HEK293 (cell line): ENCODE data around the gene CKS2.

ENCODE experiments used
- CTCF ChIA-PET: fragments of 350-600 bp; formaldehyde crosslinking; extraction: SDS; loops from one replicate; lab custom pipeline; 2021; ENCODE audit warnings: antibody characterized with exemption; lab: Yijun Ruan, JAX
- POLR2A ChIA-PET: fragments of 300-600 bp; formaldehyde crosslinking; extraction: SDS; loops from one replicate; lab custom pipeline; 2020; ENCODE audit warnings: antibody characterized with exemption, inconsistent platforms; lab: Yijun Ruan, JAX
- H3K27ac ChIP-seq: fragments of 200-500 bp; sonication (Bioruptor generic); 2 replicates; pipeline ENCODE4 v1.5.1; 2014; ENCODE audit warnings: low read depth, low read length, control low read depth, inconsistent platforms; ENCODE audit errors: extremely low read depth
- H3K36me3 ChIP-seq, 2 experiments: fragments of 200-500 bp in 1 of 2; sonication (Bioruptor generic) in 1 of 2; 1 replicate in 1 of 2; 2 replicates in 1 of 2; pipeline ENCODE4 v1.5.1; 2014 to 2017; ENCODE audit warnings: inconsistent platforms in 2 of 2, low read length in 2 of 2; ENCODE audit not compliant: control insufficient read depth in 2 of 2, insufficient read depth in 1 of 2
- H3K4me1 ChIP-seq: fragments of 200-500 bp; sonication (Bioruptor generic); 2 replicates; pipeline ENCODE4 v1.5.1; 2014; ENCODE audit warnings: mild to moderate bottlenecking, low read length, inconsistent platforms; ENCODE audit not compliant: control insufficient read depth, insufficient read depth
- H3K4me3 ChIP-seq: 2 replicates; pipeline ENCODE4 v1.5.1; 2011; ENCODE audit warnings: low read depth, mild to moderate bottlenecking, control low read depth, low read length, moderate library complexity
- H3K9me3 ChIP-seq: fragments of 200-500 bp; sonication (Bioruptor generic); 2 replicates; pipeline ENCODE4 v1.5.1; 2014; ENCODE audit warnings: low read depth, low read length, inconsistent platforms; ENCODE audit not compliant: control insufficient read depth, insufficient read depth
- BCL11B ChIP-seq: fragments of 450-650 bp; formaldehyde crosslinking; IDR thresholded peaks from 2 replicates; pipeline ENCODE4 v1.5.1; 2016; ENCODE audit warnings: low read depth, missing biosample characterization, missing genetic modification characterization
- GLI4 ChIP-seq: fragments of 450-650 bp; formaldehyde crosslinking; IDR thresholded peaks from 2 replicates; pipeline ENCODE4 v1.5.1; 2016; ENCODE audit warnings: missing biosample characterization, missing genetic modification characterization
- KLF1 ChIP-seq: fragments of 450-650 bp; formaldehyde crosslinking; IDR thresholded peaks from 2 replicates; pipeline ENCODE4 v1.5.1; 2016; ENCODE audit warnings: missing biosample characterization, missing genetic modification characterization
- KLF7 ChIP-seq: fragments of 450-650 bp; formaldehyde crosslinking; IDR thresholded peaks from 2 replicates; pipeline ENCODE4 v1.5.1; 2016; ENCODE audit warnings: missing biosample characterization, missing genetic modification characterization, borderline replicate concordance
- SCRT1 ChIP-seq: fragments of 450-650 bp; formaldehyde crosslinking; IDR thresholded peaks from 2 replicates; pipeline ENCODE4 v1.5.1; 2016; ENCODE audit warnings: missing biosample characterization, missing genetic modification characterization, borderline replicate concordance
- ZBTB1 ChIP-seq: fragments of 450-650 bp; formaldehyde crosslinking; IDR thresholded peaks from 2 replicates; pipeline ENCODE4 v1.5.1; 2016; ENCODE audit warnings: missing biosample characterization, missing genetic modification characterization
- ZBTB8A ChIP-seq: fragments of 450-650 bp; formaldehyde crosslinking; IDR thresholded peaks from 2 replicates; pipeline ENCODE4 v1.5.1; 2016; ENCODE audit warnings: missing biosample characterization, missing genetic modification characterization
- ZNF155 ChIP-seq: fragments of 450-650 bp; formaldehyde crosslinking; IDR thresholded peaks from 2 replicates; pipeline ENCODE4 v1.5.1; 2016; ENCODE audit warnings: missing biosample characterization, missing genetic modification characterization
- ZNF16 ChIP-seq: fragments of 450-650 bp; formaldehyde crosslinking; IDR thresholded peaks from 2 replicates; pipeline ENCODE4 v1.5.1; 2016; ENCODE audit warnings: low read depth, missing biosample characterization, missing genetic modification characterization
- ZNF239 ChIP-seq: fragments of 450-650 bp; formaldehyde crosslinking; IDR thresholded peaks from 2 replicates; pipeline ENCODE4 v1.5.1; 2016; ENCODE audit warnings: missing biosample characterization, missing genetic modification characterization
- ZNF266 ChIP-seq: fragments of 450-650 bp; formaldehyde crosslinking; IDR thresholded peaks from 2 replicates; pipeline ENCODE4 v1.5.1; 2016; ENCODE audit warnings: missing biosample characterization, missing genetic modification characterization, low read depth
- ZNF324 ChIP-seq: fragments of 450-650 bp; formaldehyde crosslinking; IDR thresholded peaks from 2 replicates; pipeline ENCODE4 v1.5.1; 2016; ENCODE audit warnings: missing biosample characterization, missing genetic modification characterization
- ZNF37A ChIP-seq: fragments of 450-650 bp; IDR thresholded peaks from 2 replicates; pipeline ENCODE4 v1.5.1; 2018; ENCODE audit warnings: missing biosample characterization, missing genetic modification characterization
- ZNF404 ChIP-seq: fragments of 450-650 bp; formaldehyde crosslinking; IDR thresholded peaks from 2 replicates; pipeline ENCODE4 v1.5.1; 2017; ENCODE audit warnings: missing biosample characterization, missing genetic modification characterization
- ZNF600 ChIP-seq: fragments of 450-650 bp; formaldehyde crosslinking; IDR thresholded peaks from 2 replicates; pipeline ENCODE4 v1.5.1; 2016; ENCODE audit warnings: missing biosample characterization, missing genetic modification characterization
- ZNF660 ChIP-seq: fragments of 450-650 bp; IDR thresholded peaks from 2 replicates; pipeline ENCODE4 v1.5.1; 2018; ENCODE audit warnings: missing biosample characterization, mild to moderate bottlenecking, missing genetic modification characterization
- ZNF677 ChIP-seq: fragments of 450-650 bp; IDR thresholded peaks from 2 replicates; pipeline ENCODE4 v1.5.0; 2018; ENCODE audit warnings: missing biosample characterization, mild to moderate bottlenecking, missing genetic modification characterization, moderate library complexity
- ZNF792 ChIP-seq: fragments of 450-650 bp; formaldehyde crosslinking; IDR thresholded peaks from 2 replicates; pipeline ENCODE4 v1.5.1; 2016; ENCODE audit warnings: missing biosample characterization, missing genetic modification characterization
- TF ChIP-seq, protein P1 (sequence below): fragments of 450-650 bp; formaldehyde crosslinking; IDR thresholded peaks from 2 replicates; pipeline ENCODE4 v1.5.1; 2016; ENCODE audit warnings: missing biosample characterization, missing genetic modification characterization
- TF ChIP-seq, protein P2 (sequence below): fragments of 450-650 bp; formaldehyde crosslinking; IDR thresholded peaks from 2 replicates; pipeline ENCODE4 v1.5.1; 2016; ENCODE audit warnings: missing biosample characterization, missing genetic modification characterization
- TF ChIP-seq, protein P3 (sequence below): fragments of 450-650 bp; formaldehyde crosslinking; IDR thresholded peaks from 2 replicates; pipeline ENCODE4 v1.5.1; 2016; ENCODE audit warnings: missing biosample characterization, missing genetic modification characterization

The CKS2 gene

DNA sequence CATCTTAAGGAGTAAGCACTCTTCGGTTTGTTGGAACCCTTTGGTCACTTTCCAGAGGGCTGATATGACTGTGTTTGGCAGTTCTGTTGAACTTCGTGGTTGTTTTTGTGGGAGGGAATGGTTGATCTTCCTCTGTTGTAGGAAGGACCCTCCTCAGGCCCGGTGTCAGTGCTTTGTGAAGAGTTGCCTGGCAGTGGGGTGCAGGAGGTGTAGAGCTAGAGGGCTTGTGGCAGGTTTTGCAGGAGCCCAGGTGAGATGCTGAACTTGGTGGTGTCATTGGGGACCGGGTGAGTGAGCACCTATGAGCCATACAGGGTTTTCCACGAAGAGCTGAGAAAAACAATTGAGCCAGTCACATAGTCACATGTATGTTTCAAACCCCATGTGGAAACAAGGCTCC lies 34.5 kb downstream of the CKS2 start (continued):
- TF ChIP-seq, protein P1, sequence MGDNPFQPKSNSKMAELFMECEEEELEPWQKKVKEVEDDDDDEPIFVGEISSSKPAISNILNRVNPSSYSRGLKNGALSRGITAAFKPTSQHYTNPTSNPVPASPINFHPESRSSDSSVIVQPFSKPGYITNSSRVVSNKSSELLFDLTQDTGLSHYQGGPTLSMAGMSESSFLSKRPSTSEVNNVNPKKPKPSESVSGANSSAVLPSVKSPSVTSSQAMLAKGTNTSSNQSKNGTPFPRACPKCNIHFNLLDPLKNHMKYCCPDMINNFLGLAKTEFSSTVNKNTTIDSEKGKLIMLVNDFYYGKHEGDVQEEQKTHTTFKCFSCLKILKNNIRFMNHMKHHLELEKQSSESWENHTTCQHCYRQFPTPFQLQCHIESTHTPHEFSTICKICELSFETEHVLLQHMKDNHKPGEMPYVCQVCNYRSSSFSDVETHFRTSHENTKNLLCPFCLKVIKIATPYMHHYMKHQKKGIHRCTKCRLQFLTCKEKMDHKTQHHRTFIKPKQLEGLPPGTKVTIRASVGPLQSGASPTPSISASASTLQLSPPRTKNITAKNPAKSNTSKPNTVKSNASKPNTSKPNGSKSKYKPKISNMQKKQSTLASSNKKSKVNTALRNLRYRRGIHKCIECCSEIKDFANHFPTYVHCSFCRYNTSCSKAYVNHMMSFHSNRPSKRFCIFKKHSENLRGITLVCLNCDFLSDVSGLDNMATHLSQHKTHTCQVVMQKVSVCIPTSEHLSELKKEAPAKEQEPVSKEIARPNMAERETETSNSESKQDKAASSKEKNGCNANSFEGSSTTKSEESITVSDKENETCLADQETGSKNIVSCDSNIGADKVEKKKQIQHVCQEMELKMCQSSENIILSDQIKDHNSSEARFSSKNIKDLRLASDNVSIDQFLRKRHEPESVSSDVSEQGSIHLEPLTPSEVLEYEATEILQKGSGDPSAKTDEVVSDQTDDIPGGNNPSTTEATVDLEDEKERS (tag by site-specific recombination) = no peak

DNA sequence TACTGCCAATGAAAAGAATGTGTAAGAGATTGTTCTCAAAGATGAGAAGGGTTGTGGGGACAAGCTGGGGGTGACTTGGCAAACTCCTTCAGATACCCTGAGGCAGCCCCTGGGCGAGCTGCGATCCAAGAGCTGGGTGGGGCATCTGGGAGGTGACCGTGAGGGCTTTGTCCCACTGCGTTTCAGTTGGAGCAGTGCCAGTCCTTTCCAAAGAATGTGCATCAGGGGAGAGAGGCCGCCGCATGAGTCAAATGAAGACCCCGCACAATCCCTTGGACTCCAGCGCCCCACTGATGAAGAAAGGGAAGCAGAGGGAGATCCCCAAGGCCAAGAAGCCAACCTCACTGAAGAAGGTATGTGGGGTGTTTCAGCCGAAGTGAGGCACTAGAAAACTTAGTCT lies 35.7 kb downstream of the CKS2 start:
- Histone ChIP-seq H3K4me1 (no peaks in the 10 kb centered on the region), H3K4me3 (no peak overlapping the region), H3K9me3 (no peaks in the 10 kb centered on the region), H3K36me3 (peaks cover 8 to 96% of the 10 kb centered on the region in 2 experiments), H3K27ac (no peak overlapping the region)
- ChIA-PET POLR2A (no interaction called here), CTCF (interaction anchor here (0.7 to 1.0 kb wide), 4 partner anchors 42 to 955 kb away, joined by 3 read pairs; no protein-coding TSS in a partner anchor)
- TF ChIP-seq ZNF404 (tag by site-specific recombination) = no peak
- TF ChIP-seq, protein P2, sequence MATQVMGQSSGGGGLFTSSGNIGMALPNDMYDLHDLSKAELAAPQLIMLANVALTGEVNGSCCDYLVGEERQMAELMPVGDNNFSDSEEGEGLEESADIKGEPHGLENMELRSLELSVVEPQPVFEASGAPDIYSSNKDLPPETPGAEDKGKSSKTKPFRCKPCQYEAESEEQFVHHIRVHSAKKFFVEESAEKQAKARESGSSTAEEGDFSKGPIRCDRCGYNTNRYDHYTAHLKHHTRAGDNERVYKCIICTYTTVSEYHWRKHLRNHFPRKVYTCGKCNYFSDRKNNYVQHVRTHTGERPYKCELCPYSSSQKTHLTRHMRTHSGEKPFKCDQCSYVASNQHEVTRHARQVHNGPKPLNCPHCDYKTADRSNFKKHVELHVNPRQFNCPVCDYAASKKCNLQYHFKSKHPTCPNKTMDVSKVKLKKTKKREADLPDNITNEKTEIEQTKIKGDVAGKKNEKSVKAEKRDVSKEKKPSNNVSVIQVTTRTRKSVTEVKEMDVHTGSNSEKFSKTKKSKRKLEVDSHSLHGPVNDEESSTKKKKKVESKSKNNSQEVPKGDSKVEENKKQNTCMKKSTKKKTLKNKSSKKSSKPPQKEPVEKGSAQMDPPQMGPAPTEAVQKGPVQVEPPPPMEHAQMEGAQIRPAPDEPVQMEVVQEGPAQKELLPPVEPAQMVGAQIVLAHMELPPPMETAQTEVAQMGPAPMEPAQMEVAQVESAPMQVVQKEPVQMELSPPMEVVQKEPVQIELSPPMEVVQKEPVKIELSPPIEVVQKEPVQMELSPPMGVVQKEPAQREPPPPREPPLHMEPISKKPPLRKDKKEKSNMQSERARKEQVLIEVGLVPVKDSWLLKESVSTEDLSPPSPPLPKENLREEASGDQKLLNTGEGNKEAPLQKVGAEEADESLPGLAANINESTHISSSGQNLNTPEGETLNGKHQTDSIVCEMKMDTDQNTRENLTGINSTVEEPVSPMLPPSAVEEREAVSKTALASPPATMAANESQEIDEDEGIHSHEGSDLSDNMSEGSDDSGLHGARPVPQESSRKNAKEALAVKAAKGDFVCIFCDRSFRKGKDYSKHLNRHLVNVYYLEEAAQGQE (tag by site-specific recombination) = no peak
- TF ChIP-seq ZNF324 = no peak
- no peak for TF ChIP-seq ZNF600 (tag by site-specific recombination)
- no peak for TF ChIP-seq ZNF792
- TF ChIP-seq ZNF660 (tag by site-specific recombination) = no peak
- no peak for TF ChIP-seq KLF7 (tag by site-specific recombination)
- TF ChIP-seq ZNF155 (tag by site-specific recombination) = no peak
- TF ChIP-seq, protein P3, sequence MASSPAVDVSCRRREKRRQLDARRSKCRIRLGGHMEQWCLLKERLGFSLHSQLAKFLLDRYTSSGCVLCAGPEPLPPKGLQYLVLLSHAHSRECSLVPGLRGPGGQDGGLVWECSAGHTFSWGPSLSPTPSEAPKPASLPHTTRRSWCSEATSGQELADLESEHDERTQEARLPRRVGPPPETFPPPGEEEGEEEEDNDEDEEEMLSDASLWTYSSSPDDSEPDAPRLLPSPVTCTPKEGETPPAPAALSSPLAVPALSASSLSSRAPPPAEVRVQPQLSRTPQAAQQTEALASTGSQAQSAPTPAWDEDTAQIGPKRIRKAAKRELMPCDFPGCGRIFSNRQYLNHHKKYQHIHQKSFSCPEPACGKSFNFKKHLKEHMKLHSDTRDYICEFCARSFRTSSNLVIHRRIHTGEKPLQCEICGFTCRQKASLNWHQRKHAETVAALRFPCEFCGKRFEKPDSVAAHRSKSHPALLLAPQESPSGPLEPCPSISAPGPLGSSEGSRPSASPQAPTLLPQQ (tag by site-specific recombination) = no peak
- TF ChIP-seq ZNF239 (tag by site-specific recombination) = no peak
- TF ChIP-seq ZNF16 (tag by site-specific recombination) = no peak
- TF ChIP-seq ZNF677 (tag by site-specific recombination) = no peak
- no peak for TF ChIP-seq SCRT1 (tag by site-specific recombination)
- TF ChIP-seq, all 188 proteins: peak for 0

DNA sequence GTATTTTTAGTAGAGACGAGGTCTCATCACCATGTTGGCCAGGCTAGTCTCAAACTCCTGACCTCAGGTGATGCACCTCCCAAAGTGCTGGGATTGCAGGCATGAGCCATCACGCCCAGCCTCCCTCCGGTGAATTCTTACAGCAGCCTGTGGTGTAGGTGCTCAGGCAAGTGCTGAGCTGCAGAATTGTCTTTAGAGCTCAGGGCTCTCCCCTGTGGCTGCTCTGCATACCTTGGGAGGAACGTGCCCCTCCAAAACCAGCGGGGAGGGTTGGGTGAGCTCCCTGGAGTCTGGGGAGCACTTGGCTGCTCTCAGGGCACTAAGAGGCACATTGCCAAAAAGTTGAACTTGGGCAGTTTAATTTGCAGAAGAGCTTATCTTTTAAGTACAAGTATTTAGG lies 36.7 kb downstream of the CKS2 start:
- no peaks in the 10 kb centered on the region for H3K4me1 ChIP-seq
- H3K36me3 ChIP-seq = peaks cover 6 to 96% of the 10 kb centered on the region in 2 experiments; a peak in 2 of 3 replicates
- POLR2A ChIA-PET = no interaction called here
- H3K4me3 ChIP-seq = no peak overlapping the region
- CTCF ChIA-PET = interaction anchor here (0.7 to 2.1 kb wide), 2 partner anchors 201 to 463 kb away, joined by 3 to 7 read pairs; no protein-coding TSS in a partner anchor
- TF ChIP-seq BCL11B (tag by site-specific recombination) (no peak), ZNF37A (tag by site-specific recombination) (no peak), ZBTB8A (tag by site-specific recombination) (no peak), ZNF266 (tag by site-specific recombination) (no peak), GLI4 (no peak), KLF1 (tag by site-specific recombination) (no peak), ZBTB1 (tag by site-specific recombination) (no peak)
- H3K27ac ChIP-seq = no peak overlapping the region
- no peaks in the 10 kb centered on the region for H3K9me3 ChIP-seq
